Progenitor cell of endocrine pancreas (in vitro differentiated cells): ENCODE results near the gene PPP2R2D. TPM values are rescaled to one million over a fixed set of nuclear protein-coding genes. Genes with fewer than 3 reads are reported as not detected.

ENCODE experiments used
- DNase-seq: peaks from one replicate; pipeline ENCODE4 v3.0.0; 2021; ENCODE audit warnings: low spot score; ENCODE audit not compliant: unreplicated experiment
- H3K27ac Mint-ChIP-seq: 2 replicates; pipeline ENCODE4 v1.8.0; 2021; ENCODE audit warnings: mild to moderate bottlenecking, moderate library complexity, mixed read lengths
- H3K27me3 Mint-ChIP-seq: 2 replicates; pipeline ENCODE4 v1.8.0; 2021; ENCODE audit warnings: mixed read lengths
- H3K36me3 Mint-ChIP-seq: 2 replicates; pipeline ENCODE4 v1.8.0; 2022; ENCODE audit warnings: mixed read lengths; ENCODE audit not compliant: insufficient read depth
- H3K4me1 Mint-ChIP-seq: 2 replicates; pipeline ENCODE4 v1.8.0; 2021; ENCODE audit warnings: low read depth, mixed read lengths
- H3K4me3 Mint-ChIP-seq: 2 replicates; pipeline ENCODE4 v1.8.0; 2021; ENCODE audit warnings: low read depth, mild to moderate bottlenecking, moderate library complexity, mixed read lengths
- H3K9me3 Mint-ChIP-seq: 2 replicates; pipeline ENCODE4 v1.8.0; 2021; ENCODE audit warnings: low read depth, mixed read lengths
- CTCF ChIP-seq: fragments of 200-600 bp; sonication (generic); IDR thresholded peaks from one replicate; pipeline ENCODE4 v1.5.0; 2021; ENCODE audit warnings: antibody characterized with exemption, mild to moderate bottlenecking; ENCODE audit not compliant: unreplicated experiment
- total RNA-seq: library from RNA; stranded (reverse); gene quantifications from 2 replicates; pipeline ENCODE4 v1.2.1, GENCODE V29; 2021

PPP2R2D gene
- total RNA-seq, 1 donor from 2014 or later: 43.6 TPM

GRCh38 chr10:131898061-131898460 lies 2.7 kb upstream of the PPP2R2D start:
- no peak for DNase-seq
- TF ChIP-seq CTCF: no peak
- Mint-ChIP-seq H3K36me3 (no peaks in the 10 kb centered on the region), H3K4me1 (peaks cover 13% of the 10 kb centered on the region), H3K27ac (no peak overlapping the region), H3K4me3 (no peak overlapping the region), H3K9me3 (no peaks in the 10 kb centered on the region), H3K27me3 (peaks cover 27% of the 10 kb centered on the region)

- no peak overlapping the region for H3K4me3 Mint-ChIP-seq
- H3K4me1 Mint-ChIP-seq: peaks cover 16% of the 10 kb centered on the region
- no peak for DNase-seq
- H3K27ac Mint-ChIP-seq: no peak overlapping the region
- H3K36me3 Mint-ChIP-seq: peaks cover 2% of the 10 kb centered on the region
- H3K9me3 Mint-ChIP-seq: no peaks in the 10 kb centered on the region
- peaks cover 21% of the 10 kb centered on the region for H3K27me3 Mint-ChIP-seq
- TF ChIP-seq CTCF: no peak
Observed at GRCh38 chr10:131898713-131899112, 2.1 kb upstream of the PPP2R2D start.

GRCh38 chr10:131899116-131899690 lies 1.6 kb upstream of the PPP2R2D start:
- Mint-ChIP-seq H3K4me3 (no peak overlapping the region), H3K27me3 (peaks cover 17% of the 10 kb centered on the region), H3K27ac (no peak overlapping the region), H3K4me1 (peaks cover 16% of the 10 kb centered on the region), H3K9me3 (no peaks in the 10 kb centered on the region), H3K36me3 (peaks cover 2% of the 10 kb centered on the region)
- DNase-seq: no peak
- TF ChIP-seq CTCF: no peak

GRCh38 chr10:131899695-131900349 lies 986 bp upstream of the PPP2R2D start:
- peaks cover 2% of the 10 kb centered on the region for H3K36me3 Mint-ChIP-seq
- DNase-seq: no peak
- no peaks in the 10 kb centered on the region for H3K9me3 Mint-ChIP-seq
- peaks cover 16% of the 10 kb centered on the region for H3K4me1 Mint-ChIP-seq
- peak overlapping the region; percentile 78 for H3K4me3 Mint-ChIP-seq
- TF ChIP-seq CTCF: peak; percentile 31
- peak overlapping the region; percentile 90 for H3K27ac Mint-ChIP-seq
- H3K27me3 Mint-ChIP-seq: peaks cover 17% of the 10 kb centered on the region

GRCh38 chr10:131901181-131901829 lies 497 bp downstream of the PPP2R2D start:
- Mint-ChIP-seq H3K4me1 (peaks cover 27% of the 10 kb centered on the region), H3K36me3 (peaks cover 2% of the 10 kb centered on the region), H3K4me3 (peak overlapping the region; percentile 90), H3K9me3 (no peaks in the 10 kb centered on the region), H3K27me3 (peaks cover 17% of the 10 kb centered on the region), H3K27ac (peak overlapping the region; percentile 95)
- peak; percentile 43 for DNase-seq
- no peak for TF ChIP-seq CTCF
